Breast epithelium (tissue), 3 donors: ENCODE measurements around the gene GAGE13.

Source experiments
- POLR2A ChIP-seq: fragments of 450-650 bp; IDR thresholded peaks from one replicate; pipeline ENCODE4 v1.6.1; 2016; ENCODE audit warnings: antibody characterized with exemption, mild to moderate bottlenecking, moderate library complexity
- POLR2AphosphoS5 ChIP-seq, 3 donors: sonication (generic); formaldehyde crosslinking; IDR thresholded peaks; one replicate each; pipeline ENCODE4 v1.6.1; 2017; ENCODE audit warnings: antibody characterized with exemption in 3 of 3
- TF ChIP-seq, protein P1 (sequence below), 3 donors: fragments of 450-650 bp; IDR thresholded peaks; one replicate each; pipeline ENCODE4 v1.5.1; 2016 to 2017; ENCODE audit warnings: antibody characterized with exemption in 3 of 3, mild to moderate bottlenecking in 3 of 3, moderate library complexity in 3 of 3

DNA sequence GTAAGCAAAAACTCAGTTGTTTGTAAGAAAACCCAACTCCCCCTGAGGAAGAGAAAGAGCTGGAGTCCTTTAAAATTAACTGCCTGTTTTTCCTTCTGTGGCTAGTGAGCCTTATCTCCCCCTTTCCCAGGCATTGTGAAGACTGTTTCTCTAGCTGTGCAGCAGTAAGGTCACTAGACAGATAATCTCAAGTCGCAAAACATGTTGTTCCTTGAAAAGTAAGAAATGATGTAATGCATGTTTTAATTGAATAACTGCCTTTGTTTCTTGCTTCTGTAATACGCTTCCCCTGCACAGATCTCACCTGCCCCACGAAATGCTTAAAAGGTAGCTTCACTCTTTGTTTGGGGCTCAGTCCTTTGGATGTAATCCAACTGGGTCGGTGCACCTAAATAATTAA, 15.3 kb upstream of the GAGE13 start:
- TF ChIP-seq POLR2AphosphoS5 (IDR thresholded peaks at IDR 0.05) = no peak
- no peak for TF ChIP-seq POLR2A
- TF ChIP-seq, protein P1, sequence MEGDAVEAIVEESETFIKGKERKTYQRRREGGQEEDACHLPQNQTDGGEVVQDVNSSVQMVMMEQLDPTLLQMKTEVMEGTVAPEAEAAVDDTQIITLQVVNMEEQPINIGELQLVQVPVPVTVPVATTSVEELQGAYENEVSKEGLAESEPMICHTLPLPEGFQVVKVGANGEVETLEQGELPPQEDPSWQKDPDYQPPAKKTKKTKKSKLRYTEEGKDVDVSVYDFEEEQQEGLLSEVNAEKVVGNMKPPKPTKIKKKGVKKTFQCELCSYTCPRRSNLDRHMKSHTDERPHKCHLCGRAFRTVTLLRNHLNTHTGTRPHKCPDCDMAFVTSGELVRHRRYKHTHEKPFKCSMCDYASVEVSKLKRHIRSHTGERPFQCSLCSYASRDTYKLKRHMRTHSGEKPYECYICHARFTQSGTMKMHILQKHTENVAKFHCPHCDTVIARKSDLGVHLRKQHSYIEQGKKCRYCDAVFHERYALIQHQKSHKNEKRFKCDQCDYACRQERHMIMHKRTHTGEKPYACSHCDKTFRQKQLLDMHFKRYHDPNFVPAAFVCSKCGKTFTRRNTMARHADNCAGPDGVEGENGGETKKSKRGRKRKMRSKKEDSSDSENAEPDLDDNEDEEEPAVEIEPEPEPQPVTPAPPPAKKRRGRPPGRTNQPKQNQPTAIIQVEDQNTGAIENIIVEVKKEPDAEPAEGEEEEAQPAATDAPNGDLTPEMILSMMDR (IDR thresholded peaks at IDR 0.05) = no peak
